Heart left ventricle (tissue), 13 donors: Measurements from ENCODE around the gene OAS3.

Experiments
- CTCF ChIP-seq, 12 donors: fragments of 200-600 bp; sonication (generic) in 4 of 12; IDR thresholded peaks; one replicate each; pipeline versions ENCODE4 v1.5.0 to v1.8.0; 2018 to 2022; ENCODE audit warnings: antibody characterized with exemption in 12 of 12, mild to moderate bottlenecking in 5 of 12
- POLR2A ChIP-seq, 2 donors: fragments of 450-650 bp; IDR thresholded peaks; one replicate each; pipeline ENCODE4 v1.6.1; 2017; ENCODE audit warnings: antibody characterized with exemption in 2 of 2, mild to moderate bottlenecking in 2 of 2, moderate library complexity in 2 of 2
- donor health status: ischemic (EF 13 %, LVEDD 7.1; RV severe dilation, severe dysfunction).
- donor health status: DM: no; HTN: yes; CAD: no.
- donor health status: DM: no; HTN: no; CAD: no.
- donor health status: ischemic (EF 25% LVEDD 6.9; RV normal size, moderate dysfunction).
- donor health status: ischemic (EF 25% LVEDD 5.7; RV mildly dilated, moderate dysfunction).
- donor health status: ischemic (EF 35%, LVEDD 5.7; RV mildly dilated, moderate dysfunction).
- donor health status: nonischemic (EF 11% LVEDD 7.7; RV severe dilation, severe dysfunction).
- donor health status: DM: yes; HTN: yes; CAD: no.
- donor health status: PGD.
- donor health status: ischemic (EF 29% LVEDD 5.4; RV normal size, mild dysfunction).
- donor health status: nonischemic (EF 23%, LVEDD 6.1; RV moderate dilation, normal function).

GRCh38 chr12:113000433-113000832, 62.2 kb downstream of the OAS3 start:
- no peak for TF ChIP-seq CTCF (IDR thresholded peaks at IDR 0.05)
- no peak for TF ChIP-seq POLR2A (IDR thresholded peaks at IDR 0.05)
